Activated T-helper 17 cell treated with anti-CD3 and anti-CD28 coated beads, Interleukin-2, amount 50 U/mL, for 72 hours (primary cell): ENCODE data around the gene NRG3. TPM values are rescaled to one million over a fixed set of nuclear protein-coding genes. Genes with fewer than 3 reads are reported as not detected.
"Not testable (repeated sequence)": the region's sequence is repeated elsewhere in the genome, so short reads cannot be mapped to it uniquely, and the experiment has no call there.

Source experiments
- ATAC-seq: fragments of 150-1000 bp; cut with Tn5 transposase; replicated peaks from 2 replicates; pipeline ENCODE4 v1.10.0; 2021; ENCODE audit warnings: mild to moderate bottlenecking, moderate library complexity
- H3K27ac Mint-ChIP-seq: one replicate; pipeline ENCODE4 v1.8.0; 2022; ENCODE audit warnings: mixed read lengths
- H3K27me3 Mint-ChIP-seq: one replicate; pipeline ENCODE4 v1.8.0; 2022; ENCODE audit warnings: mixed read lengths
- H3K36me3 Mint-ChIP-seq: one replicate; pipeline ENCODE4 v1.8.0; 2022; ENCODE audit warnings: low read depth, mild to moderate bottlenecking, mixed read lengths
- H3K4me1 Mint-ChIP-seq: one replicate; pipeline ENCODE4 v1.8.0; 2022; ENCODE audit warnings: mixed read lengths
- H3K4me3 Mint-ChIP-seq: one replicate; pipeline ENCODE4 v1.8.0; 2022; ENCODE audit warnings: mild to moderate bottlenecking, mixed read lengths
- H3K9me3 Mint-ChIP-seq: one replicate; pipeline ENCODE4 v1.8.0; 2022; ENCODE audit warnings: mixed read lengths
- total RNA-seq, 2 donors: library from RNA; stranded (reverse); gene quantifications; one replicate each; pipeline ENCODE4 v1.2.3, GENCODE V29; 2022

NRG3 gene
- total RNA-seq, 2 donors from 2014 or later = not detected

DNA sequence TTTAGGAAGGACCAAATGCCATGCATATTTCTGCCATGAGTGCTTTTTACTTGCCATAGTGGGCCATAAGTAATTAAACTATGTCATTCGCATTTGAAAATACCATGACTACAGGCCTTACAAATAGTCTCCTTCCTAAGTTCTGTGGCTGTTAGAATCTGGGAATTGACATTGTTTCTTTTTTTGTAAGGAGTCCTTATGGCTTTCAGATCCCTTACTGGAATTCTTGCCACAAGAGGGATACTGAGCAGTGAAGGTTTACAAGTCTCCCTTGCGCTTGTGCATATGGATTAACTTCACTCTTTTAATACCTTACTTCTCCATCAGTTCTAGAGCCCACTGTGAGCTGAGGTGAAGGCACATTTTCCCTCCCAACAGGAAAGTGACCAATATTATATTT lies 166.0 kb downstream of the NRG3 start:
- Mint-ChIP-seq H3K27ac (no peak overlapping the region), H3K4me3 (no peak overlapping the region), H3K27me3 (no peaks in the 10 kb centered on the region), H3K36me3 (no peaks in the 10 kb centered on the region), H3K4me1 (no peaks in the 10 kb centered on the region), H3K9me3 (peaks cover 6% of the 10 kb centered on the region)
- ATAC-seq = no peak

DNA sequence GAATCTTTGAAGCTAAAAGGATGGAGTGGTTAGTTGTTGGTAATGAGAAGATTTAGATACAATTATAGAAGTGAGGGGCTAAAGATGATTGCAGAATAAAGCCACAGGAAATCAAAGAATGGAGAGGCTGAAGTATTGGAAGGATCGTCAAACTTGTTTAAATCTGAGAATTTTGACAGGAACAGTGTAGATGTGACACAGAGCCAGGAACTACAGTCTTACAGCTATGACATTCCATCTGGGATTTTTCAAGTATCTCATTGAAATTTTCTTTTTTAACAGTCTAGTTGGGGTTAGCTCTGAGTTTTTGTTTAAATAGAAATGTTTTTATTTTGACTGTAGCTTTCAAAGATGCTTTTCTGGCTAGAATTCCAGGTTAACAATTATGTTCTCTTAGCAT lies 181.4 kb downstream of the NRG3 start:
- H3K4me3 Mint-ChIP-seq = no peak overlapping the region
- H3K27me3 Mint-ChIP-seq = no peaks in the 10 kb centered on the region
- H3K27ac Mint-ChIP-seq = no peak overlapping the region

DNA sequence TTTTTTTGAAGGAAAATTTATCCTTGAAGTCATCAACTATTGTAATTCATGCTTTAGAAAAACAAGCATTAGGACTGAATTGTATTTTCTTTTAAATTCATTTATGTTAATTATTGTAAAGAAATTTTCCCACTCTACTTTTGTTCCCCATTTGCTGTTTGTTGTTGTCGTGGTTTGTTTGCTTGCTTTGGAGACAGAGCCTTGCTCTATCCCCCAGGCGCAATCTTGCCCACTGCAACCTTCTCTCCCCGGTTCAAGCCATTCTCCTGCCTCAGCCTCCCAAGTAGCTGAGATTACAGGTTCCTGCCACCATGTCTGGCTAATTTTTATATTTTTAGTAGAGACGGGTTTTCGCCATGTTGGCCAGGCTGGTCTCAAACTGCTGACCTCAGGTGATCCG lies 192.2 kb downstream of the NRG3 start:
- not testable (repeated sequence) for ATAC-seq, H3K27me3 Mint-ChIP-seq, H3K4me3 Mint-ChIP-seq, H3K4me1 Mint-ChIP-seq, H3K27ac Mint-ChIP-seq, H3K36me3 Mint-ChIP-seq
- H3K9me3 Mint-ChIP-seq = peaks cover 15% of the 10 kb centered on the region

More for the DNA sequence above, 181.4 kb downstream of the NRG3 start:
- Mint-ChIP-seq H3K36me3 (no peaks in the 10 kb centered on the region), H3K9me3 (peaks cover 1% of the 10 kb centered on the region), H3K4me1 (no peaks in the 10 kb centered on the region)
- ATAC-seq = no peak

DNA sequence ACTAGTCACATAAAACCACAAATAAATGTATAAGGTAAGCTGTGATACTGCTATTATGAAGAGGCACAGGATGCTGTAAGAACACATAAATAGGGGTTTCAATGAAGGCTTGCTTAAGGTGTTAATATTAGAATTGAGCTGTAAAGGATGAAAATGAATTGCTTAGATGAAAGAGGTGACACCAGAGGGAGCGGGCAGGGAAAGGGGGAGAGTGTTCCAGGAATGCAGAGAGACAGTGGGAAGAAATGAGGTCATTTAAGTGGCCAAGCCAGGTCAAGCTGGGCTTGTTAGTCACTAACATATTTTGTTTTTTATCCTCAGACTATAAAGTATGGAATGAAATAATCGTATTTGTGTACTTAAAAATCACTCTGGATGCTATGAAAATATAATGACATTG lies 193.5 kb downstream of the NRG3 start:
- no peaks in the 10 kb centered on the region for H3K27me3 Mint-ChIP-seq
- no peak for ATAC-seq

DNA sequence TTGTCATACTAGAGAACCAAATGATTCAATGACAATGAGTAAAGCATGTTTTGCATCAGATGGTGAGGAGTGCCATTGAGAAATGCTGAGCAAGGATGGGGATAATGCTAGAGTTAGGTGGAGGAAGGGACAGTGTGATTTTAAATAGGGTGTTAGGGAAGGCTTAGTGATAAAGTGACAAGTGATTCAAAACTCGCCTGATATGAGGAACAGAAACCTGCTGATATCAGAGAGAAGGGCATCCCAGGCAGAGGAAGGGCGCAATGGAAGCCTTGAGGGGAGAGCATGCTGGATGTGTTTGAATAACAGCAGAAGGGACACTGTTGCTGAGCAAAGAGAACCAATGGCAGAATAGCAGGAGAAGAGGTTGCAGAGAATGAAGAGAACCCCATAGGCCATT lies 196.2 kb downstream of the NRG3 start:
- no peak for ATAC-seq
- no peak overlapping the region for H3K27ac Mint-ChIP-seq
- peaks cover 12% of the 10 kb centered on the region for H3K9me3 Mint-ChIP-seq
- H3K36me3 Mint-ChIP-seq = no peaks in the 10 kb centered on the region
- no peak overlapping the region for H3K4me3 Mint-ChIP-seq
- no peaks in the 10 kb centered on the region for H3K4me1 Mint-ChIP-seq
- no peaks in the 10 kb centered on the region for H3K27me3 Mint-ChIP-seq

More for the DNA sequence above, 193.5 kb downstream of the NRG3 start:
- H3K4me1 Mint-ChIP-seq = no peaks in the 10 kb centered on the region
- H3K4me3 Mint-ChIP-seq = no peak overlapping the region
- H3K27ac Mint-ChIP-seq = no peak overlapping the region
- H3K9me3 Mint-ChIP-seq = peaks cover 14% of the 10 kb centered on the region
- no peaks in the 10 kb centered on the region for H3K36me3 Mint-ChIP-seq

DNA sequence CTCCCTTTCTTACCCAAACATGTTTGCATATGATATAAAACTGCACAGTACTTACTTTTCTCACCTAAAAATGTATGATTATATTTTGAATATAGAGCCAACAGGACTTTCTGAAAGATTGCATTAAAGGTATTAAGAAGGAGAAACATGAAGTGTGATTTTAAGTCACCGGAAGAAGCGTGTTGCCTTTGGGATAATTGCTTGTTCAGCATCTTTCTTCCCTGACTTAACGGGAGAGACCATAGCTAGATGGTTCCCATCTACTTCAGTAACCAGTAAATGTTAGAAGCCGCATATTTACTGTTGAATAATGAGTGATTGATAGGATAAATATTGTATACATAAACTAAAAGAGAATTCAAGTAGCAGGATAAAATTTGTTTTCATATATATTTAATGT lies 197.1 kb downstream of the NRG3 start:
- Mint-ChIP-seq H3K4me3 (no peak overlapping the region), H3K27ac (no peak overlapping the region), H3K36me3 (no peaks in the 10 kb centered on the region), H3K27me3 (no peaks in the 10 kb centered on the region), H3K9me3 (peaks cover 17% of the 10 kb centered on the region), H3K4me1 (no peaks in the 10 kb centered on the region)
- no peak for ATAC-seq

DNA sequence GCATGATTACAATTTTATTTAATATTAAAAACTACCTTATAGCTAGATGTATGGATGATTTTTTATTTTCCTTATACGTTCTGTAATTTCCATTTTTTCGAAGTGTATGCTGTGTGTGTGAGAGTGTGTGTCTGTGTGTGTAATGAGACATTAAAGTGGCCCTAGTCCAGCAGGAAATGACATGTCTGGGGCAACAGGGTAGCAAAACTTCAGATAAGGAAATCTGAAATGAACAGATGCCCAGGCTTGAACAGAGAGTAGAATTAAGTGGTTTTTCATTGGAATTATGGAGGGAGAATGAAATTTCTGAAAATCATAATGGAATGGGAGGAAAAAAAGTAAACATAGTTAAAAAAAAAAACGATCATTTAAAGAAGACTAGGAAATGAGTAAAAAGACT lies 200.6 kb downstream of the NRG3 start:
- Mint-ChIP-seq H3K4me3 (no peak overlapping the region), H3K36me3 (no peaks in the 10 kb centered on the region), H3K4me1 (no peaks in the 10 kb centered on the region), H3K27me3 (no peaks in the 10 kb centered on the region), H3K9me3 (peaks cover 12% of the 10 kb centered on the region), H3K27ac (no peak overlapping the region)
- no peak for ATAC-seq

DNA sequence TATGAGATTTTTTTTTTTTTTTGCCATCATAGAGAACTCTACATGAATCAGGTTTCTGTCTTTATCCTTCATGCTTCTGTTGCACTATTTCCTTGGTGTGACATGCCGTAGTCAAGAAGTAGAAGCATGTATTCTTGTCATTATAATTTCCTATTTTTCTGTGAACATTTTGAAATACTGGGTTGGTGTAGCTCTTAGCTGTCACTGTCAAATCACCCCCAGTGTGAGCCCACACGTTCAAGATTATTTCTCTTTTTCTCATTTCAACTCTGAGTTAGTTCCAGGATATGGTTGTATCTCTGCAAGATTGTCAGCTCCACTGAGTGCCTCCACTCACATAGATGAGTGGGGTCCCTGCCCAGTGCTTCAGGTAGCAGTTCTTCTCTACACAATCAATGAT lies 209.5 kb downstream of the NRG3 start:
- no peaks in the 10 kb centered on the region for H3K4me1 Mint-ChIP-seq
- no peaks in the 10 kb centered on the region for H3K27me3 Mint-ChIP-seq
- ATAC-seq = no peak
- H3K27ac Mint-ChIP-seq = no peak overlapping the region
- peaks cover 7% of the 10 kb centered on the region for H3K9me3 Mint-ChIP-seq
- H3K4me3 Mint-ChIP-seq = no peak overlapping the region
- no peaks in the 10 kb centered on the region for H3K36me3 Mint-ChIP-seq

DNA sequence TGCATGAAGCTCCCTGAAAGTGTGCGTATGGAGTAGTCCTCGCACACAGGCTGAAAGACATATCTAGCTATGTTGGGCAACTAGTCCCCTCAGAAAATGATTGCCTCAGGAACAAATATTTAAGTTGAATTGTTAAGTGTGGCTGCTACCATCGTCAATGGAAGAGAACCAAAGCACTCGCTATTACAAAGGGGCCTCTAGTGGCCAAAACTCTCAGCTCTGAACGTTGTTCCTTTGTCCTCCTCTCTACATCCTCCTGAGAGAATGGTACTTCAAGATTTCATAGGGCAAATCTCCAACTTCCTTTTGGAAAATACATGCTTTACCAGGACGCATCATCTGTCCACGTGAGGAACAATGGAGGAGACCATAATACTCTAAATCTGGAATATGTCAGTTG lies 209.9 kb downstream of the NRG3 start:
- H3K9me3 Mint-ChIP-seq = peaks cover 7% of the 10 kb centered on the region
- H3K4me1 Mint-ChIP-seq = no peaks in the 10 kb centered on the region
- no peaks in the 10 kb centered on the region for H3K27me3 Mint-ChIP-seq
- no peak overlapping the region for H3K4me3 Mint-ChIP-seq
- H3K36me3 Mint-ChIP-seq = no peaks in the 10 kb centered on the region
- H3K27ac Mint-ChIP-seq = no peak overlapping the region
- ATAC-seq = no peak

DNA sequence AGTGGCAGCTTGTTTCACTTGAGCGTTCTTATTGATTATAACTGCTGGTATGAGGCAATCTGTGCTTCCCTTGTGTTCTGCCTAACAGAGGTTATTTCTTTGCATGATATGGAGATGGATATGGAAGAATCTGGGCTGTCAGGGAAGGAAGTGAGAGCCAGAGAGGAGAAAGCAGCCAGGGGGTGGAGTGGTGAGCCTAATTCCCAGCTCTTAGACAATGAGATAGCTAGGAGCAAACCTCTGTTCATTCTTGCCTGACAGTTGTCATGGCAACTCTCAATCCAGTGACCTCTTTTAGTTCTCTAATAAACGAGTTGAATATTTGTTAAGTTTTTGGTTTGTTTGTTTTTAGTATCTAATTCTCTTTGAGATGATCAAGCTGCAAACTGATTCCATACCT lies 214.3 kb downstream of the NRG3 start:
- H3K27ac Mint-ChIP-seq = no peak overlapping the region
- no peak for ATAC-seq
- no peaks in the 10 kb centered on the region for H3K4me1 Mint-ChIP-seq

DNA sequence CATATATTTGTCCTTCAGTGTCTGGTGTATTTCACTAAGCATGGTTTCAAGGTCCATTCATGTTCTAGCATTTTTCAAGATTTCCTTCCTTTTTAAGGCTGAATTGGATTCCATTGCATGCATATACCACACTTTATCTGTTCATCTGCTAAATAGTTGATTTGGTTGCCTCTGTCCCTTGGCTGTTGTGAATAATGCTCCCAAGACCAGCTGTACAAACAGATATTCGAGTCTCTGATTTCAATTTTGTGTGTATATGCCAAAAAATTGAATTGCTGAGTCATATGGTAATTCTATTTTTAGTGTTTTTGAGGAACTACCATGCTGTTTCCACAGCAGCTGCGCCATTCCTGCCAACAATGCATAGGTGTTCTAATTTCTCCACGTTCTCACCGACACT lies 216.4 kb downstream of the NRG3 start:
- ATAC-seq = no peak
- no peaks in the 10 kb centered on the region for H3K27me3 Mint-ChIP-seq
- H3K27ac Mint-ChIP-seq = no peak overlapping the region
- peaks cover 10% of the 10 kb centered on the region for H3K9me3 Mint-ChIP-seq
- no peak overlapping the region for H3K4me3 Mint-ChIP-seq
- H3K4me1 Mint-ChIP-seq = no peaks in the 10 kb centered on the region
- H3K36me3 Mint-ChIP-seq = no peaks in the 10 kb centered on the region

More for the DNA sequence above, 214.3 kb downstream of the NRG3 start:
- no peaks in the 10 kb centered on the region for H3K27me3 Mint-ChIP-seq
- peaks cover 13% of the 10 kb centered on the region for H3K9me3 Mint-ChIP-seq
- H3K4me3 Mint-ChIP-seq = no peak overlapping the region
- H3K36me3 Mint-ChIP-seq = no peaks in the 10 kb centered on the region

DNA sequence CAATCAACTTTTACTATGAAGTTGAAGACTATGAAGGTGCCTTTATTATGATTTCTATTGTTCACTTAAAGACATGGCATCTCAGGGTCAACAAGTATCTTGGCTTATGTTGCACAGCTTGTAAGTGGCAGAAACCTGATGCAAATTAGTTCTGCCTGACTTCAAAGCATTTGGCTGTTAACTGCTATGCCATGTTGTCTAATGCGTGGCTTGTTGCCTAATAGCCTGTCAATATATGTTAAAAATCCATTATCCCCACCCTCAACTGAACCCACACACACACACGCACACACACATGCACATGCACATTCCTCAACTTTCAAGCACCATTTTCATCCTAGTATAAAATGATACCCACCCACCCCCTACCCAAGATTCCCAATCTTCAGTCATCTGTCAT lies 217.1 kb downstream of the NRG3 start:
- H3K4me3 Mint-ChIP-seq = no peak overlapping the region
- H3K27ac Mint-ChIP-seq = no peak overlapping the region
- H3K27me3 Mint-ChIP-seq = no peaks in the 10 kb centered on the region
- H3K4me1 Mint-ChIP-seq = no peaks in the 10 kb centered on the region
- no peak for ATAC-seq
- H3K9me3 Mint-ChIP-seq = peaks cover 10% of the 10 kb centered on the region
- no peaks in the 10 kb centered on the region for H3K36me3 Mint-ChIP-seq

DNA sequence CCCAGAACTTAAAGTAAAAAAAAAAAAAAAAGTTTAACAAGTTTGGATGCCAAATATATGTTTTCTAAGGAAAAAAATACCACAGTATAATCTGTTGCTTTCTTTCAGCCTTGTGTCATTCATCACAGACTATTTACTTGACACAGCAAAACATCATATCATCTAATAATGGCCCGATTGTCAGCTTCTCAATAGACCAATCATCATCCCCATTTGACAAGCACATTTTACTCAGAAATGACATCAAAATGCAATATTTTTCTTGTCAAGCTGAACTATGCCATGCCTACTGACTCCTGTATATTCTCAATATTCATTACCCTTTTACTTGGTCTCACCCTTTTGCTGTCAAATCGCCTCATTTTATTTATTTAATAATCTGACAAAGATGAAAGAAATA lies 249.7 kb downstream of the NRG3 start:
- Mint-ChIP-seq H3K9me3 (peaks cover 10% of the 10 kb centered on the region), H3K4me3 (no peak overlapping the region), H3K27ac (no peak overlapping the region), H3K4me1 (no peaks in the 10 kb centered on the region), H3K36me3 (no peaks in the 10 kb centered on the region), H3K27me3 (no peaks in the 10 kb centered on the region)
- ATAC-seq = no peak

DNA sequence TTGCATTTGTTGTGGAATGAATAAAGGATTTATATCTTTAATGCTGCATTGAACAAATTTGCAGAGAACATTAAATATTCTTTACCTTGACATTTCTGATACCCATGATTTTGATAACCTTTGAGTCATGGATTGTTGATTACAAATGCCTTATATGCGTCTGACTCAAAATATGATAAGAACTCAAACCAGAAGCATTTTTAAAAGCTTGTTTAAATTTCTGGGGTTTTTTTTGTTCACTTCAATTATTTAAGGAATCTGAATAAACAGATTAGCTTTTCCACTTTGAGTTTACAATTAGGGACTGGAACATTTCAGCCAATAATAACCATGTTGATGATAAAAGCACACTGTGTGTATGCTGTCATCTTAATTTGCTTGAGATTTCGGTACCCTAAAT lies 253.5 kb downstream of the NRG3 start:
- Mint-ChIP-seq H3K9me3 (peaks cover 13% of the 10 kb centered on the region), H3K4me1 (no peaks in the 10 kb centered on the region), H3K36me3 (no peaks in the 10 kb centered on the region), H3K4me3 (no peak overlapping the region), H3K27me3 (no peaks in the 10 kb centered on the region), H3K27ac (no peak overlapping the region)
- no peak for ATAC-seq

DNA sequence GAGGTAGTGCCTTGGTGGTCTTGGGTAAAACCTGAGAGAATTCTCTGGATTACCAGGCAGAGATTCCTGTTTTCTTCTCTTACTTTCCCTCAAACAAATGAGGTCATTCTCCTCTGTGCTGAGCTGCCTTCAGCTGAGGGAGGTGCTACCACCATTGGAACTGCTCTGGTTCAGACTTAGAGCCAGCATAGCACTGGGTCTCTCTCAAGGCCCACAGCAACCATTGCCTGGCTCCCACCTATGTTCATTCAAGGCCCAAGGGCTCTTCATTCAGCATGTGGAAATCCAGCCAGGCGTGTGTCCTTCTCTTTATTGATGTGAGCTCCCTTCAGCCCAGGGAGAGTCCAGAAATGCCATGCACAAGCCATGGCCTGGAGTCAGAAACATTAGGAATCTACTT lies 261.1 kb downstream of the NRG3 start:
- ATAC-seq = no peak
- Mint-ChIP-seq H3K27ac (no peak overlapping the region), H3K36me3 (no peaks in the 10 kb centered on the region), H3K9me3 (peaks cover 12% of the 10 kb centered on the region), H3K27me3 (no peaks in the 10 kb centered on the region), H3K4me1 (no peaks in the 10 kb centered on the region), H3K4me3 (no peak overlapping the region)

DNA sequence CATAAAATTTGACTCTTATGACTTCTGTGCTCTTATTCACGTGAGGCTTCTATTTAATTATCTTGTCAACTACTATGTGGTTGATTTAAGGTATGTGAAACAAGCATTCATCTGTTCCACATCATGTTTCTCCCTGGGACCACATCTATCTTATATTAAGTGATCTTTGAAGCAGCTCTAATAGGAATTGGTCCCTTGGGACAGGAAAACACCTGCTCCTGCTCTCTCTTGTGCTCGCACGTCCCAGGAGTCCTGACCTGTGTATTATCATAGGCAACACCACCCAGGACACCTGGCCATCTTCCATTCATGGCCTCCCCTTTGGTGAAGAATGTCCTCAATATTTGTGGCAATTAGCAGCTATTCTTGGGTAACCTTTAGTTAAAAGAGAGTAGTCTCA lies 269.2 kb downstream of the NRG3 start:
- no peak for ATAC-seq
- no peak overlapping the region for H3K4me3 Mint-ChIP-seq

More for the DNA sequence above, 269.2 kb downstream of the NRG3 start:
- Mint-ChIP-seq H3K36me3 (no peaks in the 10 kb centered on the region), H3K27ac (no peak overlapping the region), H3K4me1 (no peaks in the 10 kb centered on the region), H3K9me3 (peaks cover 10% of the 10 kb centered on the region), H3K27me3 (no peaks in the 10 kb centered on the region)
